K562 treated with DMSO at 1 percent for 48 hours (cell line): ENCODE data around the gene SLC35D3. TPM values are rescaled to one million over a fixed set of nuclear protein-coding genes. Genes with fewer than 3 reads are reported as not detected.

ENCODE experiments used
- total RNA-seq: library from RNA; unstranded; fragments of 300-600 nt; gene quantifications from 2 replicates; pipeline ENCODE4 v1.2.3, GENCODE V29; 2022; ENCODE audit warnings: low replicate concordance; ENCODE audit errors: extremely low read depth

Gene SLC35D3
- total RNA-seq, result not detected in 2 replicates

GRCh38 chr6:136921936-136922684 is at the start of gene SLC35D3:
Gene SLC35D3 (plus strand): TSS chr6:136922301. CDS start chr6:136922429, 128 bp downstream.

Other genes with a start within 250 kb of the SLC35D3 start
- not detected in 2 replicates for gene MAP3K5, start 129.8 kb upstream of the SLC35D3 start, total RNA-seq
- gene PEX7, start 99.7 kb upstream of the SLC35D3 start, total RNA-seq, result not detected in 2 replicates
- not detected in 2 replicates for gene IL20RA, start 122.7 kb downstream of the SLC35D3 start, total RNA-seq